ENCODE data around the gene C5AR1. TPM values are rescaled to one million over a fixed set of nuclear protein-coding genes. Genes with fewer than 3 reads are reported as not detected.
"Not testable (repeated sequence)": the region's sequence is repeated elsewhere in the genome, so short reads cannot be mapped to it uniquely, and the experiment has no call there.

The C5AR1 gene
- total RNA-seq (10 to 100 TPM in 1 of 5 donors, 1 to 10 TPM in 3, under 1 TPM in 1; 0.45 to 15.2 (median 1.9) TPM), polyA plus RNA-seq (1 to 10 TPM; 2.3 to 7.2 (median 3.5) TPM)
- long read RNA-seq, donor 1, result 0 reads
- long read RNA-seq, donor 2, result 0 reads
- long read RNA-seq, donor 3, result 0 reads
- long read RNA-seq, donor 4, result 0 reads
- long read RNA-seq, donor 5, result 0 reads
- long read RNA-seq, donor 6, result 0 reads
- long read RNA-seq, donor 7, partial matches to known transcripts, result 0 of 1 reads
- long read RNA-seq, donor 7, other reads (novel, unspliced or antisense), result 0 of 1 reads
- long read RNA-seq, donor 8, result 0 reads
- long read RNA-seq, donor 9, result 0 reads
- long read RNA-seq, donor 10, result 0 reads

- peak within 1 kb of the TSS in 3 of 5 donors; percentile 13 to 71 (median 65) for H3K27ac ChIP-seq
- H3K27me3 ChIP-seq, result peaks cover 0 to 28% (median 0%) of the 10 kb centered on the region in 3 donors
- no peaks in the 10 kb centered on the region for H3K36me3 ChIP-seq
- intact Hi-C loops (cut with DNase I; ENCODE audit: low total_unique reads), result loop anchor here (10.0 kb wide), 1 partner anchor 75 kb away; no protein-coding TSS in a partner anchor
- WGBS, 5 donors, result 41 to 55% (median 45%) methylated on average over 12 of the region's 12 CpGs
- H3K4me3 ChIP-seq, result peak within 1 kb of the TSS in 3 of 4 donors; percentile 9 to 39 (median 34)
- peaks cover 0 to 17% (median 7%) of the 10 kb centered on the region in 4 donors for H3K4me1 ChIP-seq
- TF ChIP-seq POLR2A (IDR thresholded peaks at IDR 0.05), result no peak
- TF ChIP-seq POLR2AphosphoS5 (IDR thresholded peaks at IDR 0.05), result peak in 1 of 3 donors; percentile 33
- H3K9me3 ChIP-seq, result no peaks in the 10 kb centered on the region
- DNase-seq, result no peak
Measured at GRCh38 chr19:47309608-47310007, at the start of gene C5AR1. C5AR1 (plus strand) TSS chr19:47309861; CDS start chr19:47309896, 35 bp downstream.

- DNase-seq, result no peak
- Histone ChIP-seq H3K27me3 (no peaks in the 10 kb centered on the region), H3K4me1 (peaks cover 22 to 46% (median 34%) of the 10 kb centered on the region in 4 donors), H3K36me3 (peaks cover 53 to 73% (median 73%) of the 10 kb centered on the region in 4 donors), H3K4me3 (no peak overlapping the region), H3K9me3 (no peaks in the 10 kb centered on the region), H3K27ac (peak overlapping the region in 1 of 5 donors; percentile 21)
- 77 to 96% (median 93%) methylated on average over 13 to 17 of the region's 17 CpGs for WGBS, 5 donors
- no peak for TF ChIP-seq POLR2A (IDR thresholded peaks at IDR 0.05)
- no peak for TF ChIP-seq POLR2AphosphoS5 (IDR thresholded peaks at IDR 0.05)
- no peak for TF ChIP-seq CTCF (IDR thresholded peaks at IDR 0.05)
- no peak for TF ChIP-seq EP300 (IDR thresholded peaks at IDR 0.05)
- intact Hi-C loops (cut with DNase I; ENCODE audit: low total_unique reads), result no loop called here
Measured at GRCh38 chr19:47260476-47260875, 49.2 kb upstream of the C5AR1 start.

- DNase-seq, result peak in 1 of 2 donors; percentile 46
Measured at GRCh38 chr19:47261946-47262793, 47.5 kb upstream of the C5AR1 start.

GRCh38 chr19:47264629-47265028 lies 45.0 kb upstream of the C5AR1 start:
- H3K36me3 ChIP-seq, result peaks cover 57 to 99% (median 97%) of the 10 kb centered on the region in 4 donors
- TF ChIP-seq POLR2AphosphoS5 (IDR thresholded peaks at IDR 0.05), result no peak
- no peak for TF ChIP-seq CTCF (IDR thresholded peaks at IDR 0.05)
- TF ChIP-seq EP300 (IDR thresholded peaks at IDR 0.05), result no peak
- TF ChIP-seq POLR2A (IDR thresholded peaks at IDR 0.05), result no peak
- no peak overlapping the region for H3K27ac ChIP-seq
- intact Hi-C loops (cut with DNase I; ENCODE audit: low total_unique reads), result no loop called here
- 89 to 97% (median 95%) methylated on average over 19 to 30 of the region's 30 CpGs for whole genome bisulfite sequencing, 5 donors
- no peaks in the 10 kb centered on the region for H3K9me3 ChIP-seq
- no peak overlapping the region for H3K4me3 ChIP-seq
- peaks cover 0 to 17% (median 8%) of the 10 kb centered on the region in 4 donors for H3K4me1 ChIP-seq
- H3K27me3 ChIP-seq, result no peaks in the 10 kb centered on the region
- no peak for DNase-seq

More at GRCh38 chr19:47261946-47262793, 47.5 kb upstream of the C5AR1 start:
- H3K9me3 ChIP-seq; H3K27me3 ChIP-seq; intact Hi-C loops (cut with DNase I; ENCODE audit: low total_unique reads); H3K4me3 ChIP-seq: not testable (repeated sequence)
- Histone ChIP-seq H3K36me3 (peaks cover 64 to 90% (median 89%) of the 10 kb centered on the region in 4 donors), H3K27ac (peak overlapping the region in 1 of 5 donors; percentile 15), H3K4me1 (peaks cover 18 to 39% (median 29%) of the 10 kb centered on the region in 4 donors)
- WGBS, 5 donors, result 81 to 87% (median 83%) methylated on average over 12 to 14 of the region's 14 CpGs

- Histone ChIP-seq H3K36me3 (peaks cover 56 to 99% (median 97%) of the 10 kb centered on the region in 4 donors), H3K9me3 (no peaks in the 10 kb centered on the region), H3K4me1 (peaks cover 0 to under 1% (median 0%) of the 10 kb centered on the region in 4 donors), H3K27ac (no peak overlapping the region), H3K4me3 (no peak overlapping the region), H3K27me3 (no peaks in the 10 kb centered on the region)
- no peak for DNase-seq
- WGBS, 5 donors, result 91 to 100% (median 95%) methylated on average over 7 to 21 of the region's 21 CpGs
- intact Hi-C loops (cut with DNase I; ENCODE audit: low total_unique reads), result no loop called here
- TF ChIP-seq POLR2A (IDR thresholded peaks at IDR 0.05), result no peak
- TF ChIP-seq EP300 (IDR thresholded peaks at IDR 0.05), result no peak
- TF ChIP-seq POLR2AphosphoS5 (IDR thresholded peaks at IDR 0.05), result no peak
- no peak for TF ChIP-seq CTCF (IDR thresholded peaks at IDR 0.05)
Measured at GRCh38 chr19:47266401-47266941, 43.2 kb upstream of the C5AR1 start.

Measured in stomach (tissue), 19 donors.